CD1c-positive myeloid dendritic cell (primary cell): ENCODE data around the gene ODAD2.
"Not testable (repeated sequence)": the region's sequence is repeated elsewhere in the genome, so short reads cannot be mapped to it uniquely, and the experiment has no call there.

Experiments used
- DNase-seq: peaks from one replicate; pipeline ENCODE4 v3.0.0-alpha.2; 2016; ENCODE audit errors: extremely low spot score

Gene ODAD2

GRCh38 chr10:27970795-27971194, 28.1 kb downstream of the ODAD2 start:
- DNase-seq = not testable (repeated sequence)

- DNase-seq = not testable (repeated sequence)
Observed at GRCh38 chr10:27969931-27970330, 28.9 kb downstream of the ODAD2 start.

- no peak for DNase-seq
Observed at GRCh38 chr10:27959093-27959715, 39.7 kb downstream of the ODAD2 start.

GRCh38 chr10:27958383-27958782, 40.5 kb downstream of the ODAD2 start:
- not testable (repeated sequence) for DNase-seq

GRCh38 chr10:27950242-27950564, 48.7 kb downstream of the ODAD2 start:
- no peak for DNase-seq

- DNase-seq = no peak
Observed at GRCh38 chr10:27949528-27950241, 49.2 kb downstream of the ODAD2 start.

GRCh38 chr10:27948186-27948585, 50.7 kb downstream of the ODAD2 start:
- no peak for DNase-seq

- DNase-seq = no peak
Observed at GRCh38 chr10:27947540-27947939, 51.3 kb downstream of the ODAD2 start.

GRCh38 chr10:27944005-27944404, 54.9 kb downstream of the ODAD2 start:
- DNase-seq = no peak

GRCh38 chr10:27914888-27915287, 84.0 kb downstream of the ODAD2 start:
- DNase-seq = no peak

- no peak for DNase-seq
Observed at GRCh38 chr10:27912231-27912630, 86.6 kb downstream of the ODAD2 start.

GRCh38 chr10:27911539-27911938, 87.3 kb downstream of the ODAD2 start:
- DNase-seq = no peak

GRCh38 chr10:27911011-27911410, 87.9 kb downstream of the ODAD2 start:
- DNase-seq = no peak

- DNase-seq = no peak
Observed at GRCh38 chr10:27908231-27908630, 90.6 kb downstream of the ODAD2 start.

GRCh38 chr10:27899485-27899884, 99.4 kb downstream of the ODAD2 start:
- not testable (repeated sequence) for DNase-seq

- no peak for DNase-seq
Observed at GRCh38 chr10:27899058-27899457, 99.8 kb downstream of the ODAD2 start.

- no peak for DNase-seq
Observed at GRCh38 chr10:27893358-27893954, 105.4 kb downstream of the ODAD2 start.

GRCh38 chr10:27890971-27891370, 107.9 kb downstream of the ODAD2 start:
- DNase-seq = no peak

- DNase-seq = no peak
Observed at GRCh38 chr10:27889518-27889917, 109.4 kb downstream of the ODAD2 start.

GRCh38 chr10:27884185-27884641, 114.7 kb downstream of the ODAD2 start:
- no peak for DNase-seq

- no peak for DNase-seq
Observed at GRCh38 chr10:27878281-27878680, 120.6 kb downstream of the ODAD2 start.

GRCh38 chr10:27865221-27865635, 133.7 kb downstream of the ODAD2 start:
- no peak for DNase-seq

GRCh38 chr10:27861781-27862180, 137.1 kb downstream of the ODAD2 start:
- DNase-seq = no peak
